A549 (cell line): ENCODE data around the gene DAB1. TPM values are rescaled to one million over a fixed set of nuclear protein-coding genes. Genes with fewer than 3 reads are reported as not detected.

Experiments
- ATAC-seq, 2 experiments: fragments of 200-7000 bp in 1 of 2; fragments of >200 bp in 1 of 2; cut with Nextera tagmentation in 1 of 2; cut with Tn5 transposase in 1 of 2; 3 replicates each; pipeline versions ENCODE4 v1.8.0 to v1.9.1; 2018 to 2020; ENCODE audit warnings: mild to moderate bottlenecking in 1 of 2, moderate library complexity in 1 of 2
- CTCF ChIA-PET: fragments of 300-600 bp; sonication (Branson Sonifier 250); formaldehyde crosslinking; extraction: SDS; loops from one replicate; lab custom pipeline; 2021; ENCODE audit warnings: antibody characterized with exemption, inconsistent platforms; lab: Yijun Ruan, JAX
- POLR2A ChIA-PET: fragments of 350-600 bp; formaldehyde crosslinking; extraction: SDS; loops from one replicate; lab custom pipeline; 2021; ENCODE audit warnings: antibody characterized with exemption, inconsistent platforms; lab: Yijun Ruan, JAX
- DNase-seq, 2 experiments: peaks; one replicate each; pipeline versions ENCODE4 v3.0.0 to v3.0.0-alpha.2; 2011 to 2016; ENCODE audit warnings: low read depth in 1 of 2, low spot score in 1 of 2
- FAIRE-seq: peaks from 2 replicates; lab custom pipeline; 2011; peaks lifted over from hg19 to GRCh38; lab: Jason Lieb, UNC
- H3K27ac ChIP-seq, 2 experiments: fragments of >200 bp; sonication (Bioruptor Twin); formaldehyde crosslinking; 3 replicates each; pipeline ENCODE4 v1.5.1; 2016 to 2017
- H3K4me1 ChIP-seq: fragments of >200 bp; sonication (Bioruptor Twin); formaldehyde crosslinking; 3 replicates; pipeline ENCODE4 v1.6.1; 2016
- H3K4me2 ChIP-seq: fragments of >200 bp; sonication (Bioruptor Twin); formaldehyde crosslinking; 3 replicates; pipeline ENCODE4 v1.6.1; 2016
- H3K4me3 ChIP-seq: fragments of >200 bp; sonication (Bioruptor Twin); formaldehyde crosslinking; 3 replicates; pipeline ENCODE4 v1.5.1; 2016
- H3K9me3 ChIP-seq: fragments of >200 bp; sonication (Bioruptor Twin); formaldehyde crosslinking; 3 replicates; pipeline ENCODE4 v1.6.1; 2016
- BCL3 ChIP-seq: fragments of >200 bp; sonication (Bioruptor Twin); formaldehyde crosslinking; IDR thresholded peaks from 3 replicates; pipeline ENCODE4 v1.6.1; 2016
- CHD4 ChIP-seq: fragments of 200-600 bp; sonication (generic); IDR thresholded peaks from 2 replicates; pipeline ENCODE4 v1.6.1; 2016; ENCODE audit warnings: antibody characterized with exemption, mild to moderate bottlenecking, borderline replicate concordance
- CTCF ChIP-seq: fragments of >200 bp; sonication (Bioruptor Twin); formaldehyde crosslinking; IDR thresholded peaks from 3 replicates; pipeline ENCODE4 v1.5.1; 2016
- E2F6 ChIP-seq: IDR thresholded peaks from 2 replicates; pipeline ENCODE4 v1.6.1; 2012; ENCODE audit warnings: low read depth, borderline replicate concordance
- EHMT2 ChIP-seq: fragments of 200-600 bp; sonication (generic); IDR thresholded peaks from 2 replicates; pipeline ENCODE4 v1.6.1; 2016; ENCODE audit warnings: antibody characterized with exemption, low read depth, mild to moderate bottlenecking, moderate library complexity
- ELK1 ChIP-seq: fragments of 150-350 bp; IDR thresholded peaks from 2 replicates; pipeline ENCODE4 v1.6.1; 2014; ENCODE audit warnings: low read depth, mild to moderate bottlenecking, low read length
- HES2 ChIP-seq: fragments of >200 bp; sonication (Bioruptor Twin); formaldehyde crosslinking; IDR thresholded peaks from 2 replicates; pipeline ENCODE4 v1.6.1; 2016
- HEYL ChIP-seq: fragments of 250-450 bp; sonication (Bioruptor Pico); IDR thresholded peaks from 2 replicates; pipeline ENCODE4 v1.8.0; 2021; ENCODE audit warnings: mild to moderate bottlenecking, moderate library complexity
- HMGXB4 ChIP-seq: fragments of 250-450 bp; sonication (Bioruptor Pico); IDR thresholded peaks from 2 replicates; pipeline ENCODE4 v1.5.0; 2021; ENCODE audit warnings: mild to moderate bottlenecking, moderate library complexity, borderline replicate concordance
- HOXA7 ChIP-seq: fragments of 250-450 bp; sonication (Bioruptor Pico); IDR thresholded peaks from 2 replicates; pipeline ENCODE4 v1.5.0; 2020; ENCODE audit warnings: mild to moderate bottlenecking, moderate library complexity
- HOXB13 ChIP-seq: fragments of 250-450 bp; sonication (Bioruptor Pico); IDR thresholded peaks from 2 replicates; pipeline ENCODE4 v1.5.0; 2020; ENCODE audit warnings: low read depth, mild to moderate bottlenecking, moderate library complexity
- JUN ChIP-seq, 2 experiments: fragments of >200 bp; sonication (Bioruptor Twin); formaldehyde crosslinking; IDR thresholded peaks; 2 replicates in 1 of 2; 3 replicates in 1 of 2; pipeline ENCODE4 v1.6.1; 2016 to 2017
- KDM5A ChIP-seq: fragments of 200-600 bp; sonication (generic); IDR thresholded peaks from 2 replicates; pipeline ENCODE4 v1.6.1; 2016; ENCODE audit warnings: antibody characterized with exemption, mild to moderate bottlenecking
- MYC ChIP-seq: IDR thresholded peaks from 2 replicates; pipeline ENCODE4 v1.6.1; 2012; ENCODE audit warnings: mild to moderate bottlenecking, inconsistent platforms, low read length, improper control_type of control experiment, borderline replicate concordance
- NFE2L2 ChIP-seq: fragments of 150-350 bp; conservative IDR thresholded peaks from 2 replicates; pipeline ENCODE4 v1.6.1; 2014; ENCODE audit warnings: low read length
- PHF8 ChIP-seq: fragments of 200-600 bp; sonication (generic); IDR thresholded peaks from 2 replicates; pipeline ENCODE4 v1.6.1; 2016; ENCODE audit warnings: low read depth, mild to moderate bottlenecking, antibody characterized with exemption, moderate library complexity, borderline replicate concordance
- POLR2AphosphoS2 ChIP-seq: conservative IDR thresholded peaks from 2 replicates; pipeline ENCODE4 v1.6.1; 2012; ENCODE audit warnings: low read length, improper control_type of control experiment, inconsistent platforms
- RAD21 ChIP-seq, 2 experiments: fragments of >200 bp in 1 of 2; sonication (Bioruptor Twin) in 1 of 2; formaldehyde crosslinking in 1 of 2; IDR thresholded peaks in 1 of 2; conservative IDR thresholded peaks in 1 of 2; 2 replicates in 1 of 2; 3 replicates in 1 of 2; pipeline ENCODE4 v1.6.1; 2012 to 2018; ENCODE audit warnings: inconsistent platforms in 1 of 2
- RCOR1 ChIP-seq: fragments of 150-350 bp; IDR thresholded peaks from 2 replicates; pipeline ENCODE4 v1.6.1; 2014; ENCODE audit warnings: antibody characterized with exemption, low read length, low read depth
- REST ChIP-seq: fragments of 200-600 bp; sonication (generic); IDR thresholded peaks from 2 replicates; pipeline ENCODE4 v1.6.1; 2016; ENCODE audit warnings: antibody characterized with exemption, mild to moderate bottlenecking, moderate library complexity
- USF2 ChIP-seq: fragments of 450-650 bp; IDR thresholded peaks from 2 replicates; pipeline ENCODE4 v1.6.1; 2014; ENCODE audit warnings: antibody characterized with exemption
- ZC3H11A ChIP-seq: fragments of 450-650 bp; IDR thresholded peaks from 2 replicates; pipeline ENCODE4 v1.6.1; 2014; ENCODE audit warnings: antibody characterized with exemption, mild to moderate bottlenecking
- ZFP36 ChIP-seq: fragments of 450-650 bp; IDR thresholded peaks from 2 replicates; pipeline ENCODE4 v1.6.1; 2014; ENCODE audit warnings: borderline replicate concordance; ENCODE audit not compliant: partially characterized antibody
- ZNF302 ChIP-seq: fragments of 250-450 bp; sonication (Bioruptor Pico); IDR thresholded peaks from 2 replicates; pipeline ENCODE4 v1.9.0; 2021; ENCODE audit warnings: inconsistent platforms, mild to moderate bottlenecking, moderate library complexity
- ZSCAN20 ChIP-seq: fragments of 250-450 bp; sonication (Bioruptor Pico); IDR thresholded peaks from 2 replicates; pipeline ENCODE4 v1.8.0; 2022; ENCODE audit warnings: mild to moderate bottlenecking, moderate library complexity
- WGBS: methylation state at CpG from one replicate; pipeline ENCODE4 v1.1.6; 2017; ENCODE audit errors: missing lambda C conversion rate; 5-methylcytosine and 5-hydroxymethylcytosine counted together
- polyA plus RNA-seq, 4 experiments: library from polyadenylated mRNA; depleted of rRNA in 3 of 4; stranded (reverse); fragments of >200 nt; fragmentation: RNase III in 1 of 4; extraction: RNeasy Plus Mini Kit Qiagen cat#74134 plus additional on column Dnase treatment in 1 of 4; gene quantifications; 2 replicates in 3 of 4; 3 replicates in 1 of 4; pipeline ENCODE4 v1.2.3, GENCODE V29; 2011 to 2017

Gene DAB1
- polyA plus RNA-seq, 2 of the 4 experiments (the other 2 are of a cell fraction), result not detected

GRCh38 chr1:56964349-56965017, 459.4 kb downstream of the DAB1 start:
- FAIRE-seq (no peak), DNase-seq (no peak), ATAC-seq (no peak)
- H3K4me1 ChIP-seq, result no peaks in the 10 kb centered on the region
- ChIA-PET CTCF (no interaction called here), POLR2A (no interaction called here)
- no peak overlapping the region for H3K4me3 ChIP-seq
- 14% methylated on average over 9 of the region's 9 CpGs for WGBS
- no peak overlapping the region for H3K4me2 ChIP-seq
- H3K9me3 ChIP-seq, result no peaks in the 10 kb centered on the region
- TF ChIP-seq HES2 (no peak), HMGXB4 (no peak), MYC (no peak), PHF8 (no peak), KDM5A (no peak), CTCF (no peak), ZFP36 (no peak), E2F6 (no peak), RAD21 (conservative IDR thresholded peaks at IDR 0.05 in 1 of 2, IDR thresholded peaks at IDR 0.05 in 1 of 2) (no peak), JUN (IDR thresholded peaks at IDR 0.05) (no peak), HEYL (CRISPR knock-in tag) (no peak), HOXA7 (CRISPR knock-in tag) (no peak), CHD4 (no peak), EHMT2 (no peak)
- no peak overlapping the region for H3K27ac ChIP-seq

GRCh38 chr1:56963667-56964066, 460.2 kb downstream of the DAB1 start:
- no peak overlapping the region for H3K4me3 ChIP-seq
- H3K4me1 ChIP-seq, result no peaks in the 10 kb centered on the region
- no peak overlapping the region for H3K27ac ChIP-seq
- ChIA-PET POLR2A (no interaction called here), CTCF (no interaction called here)
- FAIRE-seq, result no peak
- WGBS, result 14% methylated on average over 4 of the region's 4 CpGs
- no peak overlapping the region for H3K4me2 ChIP-seq
- H3K9me3 ChIP-seq, result no peaks in the 10 kb centered on the region
- no peak for DNase-seq
- ATAC-seq, result no peak
- no peak for TF ChIP-seq PHF8
- no peak for TF ChIP-seq NFE2L2
- no peak for TF ChIP-seq REST
- TF ChIP-seq ZSCAN20 (CRISPR knock-in tag), result no peak
- TF ChIP-seq HOXB13 (CRISPR knock-in tag), result no peak
- no peak for TF ChIP-seq ZNF302 (CRISPR knock-in tag)
- TF ChIP-seq ELK1, result no peak
- no peak for TF ChIP-seq POLR2AphosphoS2
- no peak for TF ChIP-seq ZC3H11A
- TF ChIP-seq RCOR1, result no peak
- TF ChIP-seq USF2, result no peak
- no peak for TF ChIP-seq BCL3
